Epithelial cell of esophagus (primary cell): ENCODE results near the gene HOPX.
A peak's percentile ranks its signal among the peaks of the same experiment; 100 is the strongest.

Experiments
- DNase-seq: peaks from one replicate; pipeline ENCODE4 v3.0.0; 2010; ENCODE audit warnings: low read depth
- H3K4me3 ChIP-seq: 2 replicates; pipeline ENCODE4 v1.5.1; 2011; ENCODE audit warnings: mild to moderate bottlenecking, low read length, control low read depth
- CTCF ChIP-seq: IDR thresholded peaks from 2 replicates; pipeline ENCODE4 v1.5.1; 2011; ENCODE audit warnings: low read depth, mild to moderate bottlenecking, low read length, control low read depth, inconsistent platforms; ENCODE audit not compliant: insufficient read depth; ENCODE audit errors: missing control alignments

HOPX gene

GRCh38 chr4:56665781-56666180 is 15.3 kb downstream of the HOPX start:
- TF ChIP-seq CTCF, result no peak
- DNase-seq, result no peak
- H3K4me3 ChIP-seq, result no peak overlapping the region

GRCh38 chr4:56662782-56663468 is 18.2 kb downstream of the HOPX start:
- no peak overlapping the region for H3K4me3 ChIP-seq
- no peak for TF ChIP-seq CTCF
- no peak for DNase-seq

- no peak for TF ChIP-seq CTCF
- H3K4me3 ChIP-seq, result no peak overlapping the region
- DNase-seq, result no peak
Measured at GRCh38 chr4:56659946-56660345, 21.1 kb downstream of the HOPX start.

GRCh38 chr4:56658528-56658927 is 22.6 kb downstream of the HOPX start:
- H3K4me3 ChIP-seq, result no peak overlapping the region
- DNase-seq, result peak; percentile 41
- no peak for TF ChIP-seq CTCF

GRCh38 chr4:56657818-56658217 is 23.3 kb downstream of the HOPX start:
- TF ChIP-seq CTCF, result no peak
- DNase-seq, result no peak
- no peak overlapping the region for H3K4me3 ChIP-seq

- TF ChIP-seq CTCF, result no peak
- no peak overlapping the region for H3K4me3 ChIP-seq
- peak; percentile 86 for DNase-seq
Measured at GRCh38 chr4:56657128-56657527, 24.0 kb downstream of the HOPX start.

DNA sequence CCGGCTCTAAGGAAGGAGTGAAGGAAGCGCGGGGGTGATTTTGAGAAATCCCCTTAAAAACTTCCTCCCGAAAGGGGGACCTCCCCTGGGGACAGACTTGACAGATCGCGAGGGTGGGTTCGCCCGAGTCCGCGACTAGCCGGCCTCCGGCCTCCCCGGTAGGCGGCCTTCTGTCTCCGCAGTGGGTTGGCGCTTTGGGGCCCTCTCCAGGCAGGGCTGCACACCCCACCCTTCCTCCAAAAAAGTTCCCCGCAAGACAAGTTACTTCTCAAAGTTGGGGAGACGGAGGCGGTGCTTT is 24.8 kb downstream of the HOPX start:
- peak; percentile 36 for DNase-seq
- TF ChIP-seq CTCF, result peak; percentile 50
- H3K4me3 ChIP-seq, result peak overlapping the region; percentile 55
